ENCODE data around the gene TMOD4.
A peak's percentile ranks its signal among the peaks of the same experiment; 100 is the strongest.
"Not testable (repeated sequence)": the region's sequence is repeated elsewhere in the genome, so short reads cannot be mapped to it uniquely, and the experiment has no call there.

The TMOD4 gene

DNA sequence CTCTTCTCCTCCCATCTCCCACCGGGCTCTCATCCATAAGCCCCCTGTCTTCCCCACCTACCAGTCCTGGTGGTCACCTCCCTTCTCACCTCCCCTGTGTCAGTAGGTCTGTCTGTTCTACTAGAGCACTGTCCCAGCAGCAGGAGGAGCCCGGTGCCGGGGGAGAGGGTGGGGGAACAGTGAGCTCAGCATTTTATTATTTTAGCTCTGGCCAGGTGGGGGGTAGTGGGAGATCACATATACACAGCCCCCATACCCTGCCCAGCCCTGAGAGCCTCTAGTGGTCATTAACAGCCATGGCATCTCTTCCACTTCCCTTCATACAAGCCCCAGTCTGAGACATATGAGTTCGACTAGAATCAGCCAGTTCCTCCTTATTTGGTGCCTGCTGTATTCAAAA is at the start of gene TMOD4:
TSS of gene TMOD4 (minus strand) at position 119 of the 400 bp plus-strand sequence. CDS start 1,106 bp downstream, outside the sequence.
- no peak for DNase-seq

DNA sequence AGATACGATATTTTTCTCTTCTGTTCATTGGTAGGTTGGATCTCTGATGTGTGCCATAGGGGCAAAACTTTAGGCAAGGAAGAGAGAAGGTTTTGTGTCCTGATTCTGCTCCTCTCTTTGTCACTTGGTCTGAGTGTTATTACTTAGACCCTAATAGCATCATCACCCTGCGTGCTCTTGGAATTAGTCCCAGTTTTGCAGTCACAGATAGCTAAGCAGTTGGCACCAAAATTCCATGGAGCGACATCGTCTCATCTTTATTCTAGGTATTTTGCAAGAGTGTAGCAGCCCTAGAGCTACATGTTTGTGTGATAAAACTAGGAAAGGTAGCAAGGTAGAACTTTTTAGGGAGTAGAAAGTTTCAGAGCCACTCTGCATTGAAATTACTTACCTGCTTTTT is 46.3 kb upstream of the TMOD4 start:
- DNase-seq, result no peak

DNA sequence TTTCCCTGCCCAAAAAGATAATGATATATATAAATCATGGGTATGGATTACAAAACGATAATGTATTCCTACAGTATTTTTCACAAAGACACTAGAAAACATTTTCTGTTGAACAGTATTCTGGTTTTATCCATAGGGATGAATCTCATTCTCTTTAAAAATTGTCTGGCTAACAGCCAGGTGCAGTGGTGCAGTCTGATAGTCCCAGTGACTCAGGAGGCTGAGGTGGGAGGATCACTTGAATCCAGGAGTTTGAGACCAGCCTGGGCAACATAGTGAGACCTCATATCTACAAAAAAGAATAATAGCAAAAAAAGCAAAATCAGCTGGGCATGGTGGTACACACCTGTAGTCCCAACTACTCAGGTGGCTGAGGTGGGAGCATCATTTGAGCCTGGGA is 45.8 kb upstream of the TMOD4 start:
- no peak for DNase-seq

DNA sequence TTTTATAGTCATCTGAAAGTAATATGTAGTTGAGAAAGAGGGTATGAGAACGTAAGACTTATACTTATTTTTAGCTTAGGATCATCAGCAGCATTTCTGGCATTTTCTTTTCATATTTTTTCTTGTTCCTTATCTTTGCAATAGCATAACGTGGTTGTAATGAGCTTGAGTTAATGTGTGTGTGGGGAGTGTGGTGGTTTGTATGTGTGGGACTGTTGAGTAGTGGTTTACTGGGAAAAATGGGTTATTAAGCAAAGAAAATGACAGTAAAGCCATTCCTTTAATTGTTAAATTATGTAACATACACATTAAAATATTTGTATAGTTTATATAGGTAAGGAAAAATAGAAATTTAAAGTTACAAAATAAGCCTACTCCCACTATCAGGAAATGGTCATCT is 37.8 kb upstream of the TMOD4 start:
- no peak for DNase-seq

DNA sequence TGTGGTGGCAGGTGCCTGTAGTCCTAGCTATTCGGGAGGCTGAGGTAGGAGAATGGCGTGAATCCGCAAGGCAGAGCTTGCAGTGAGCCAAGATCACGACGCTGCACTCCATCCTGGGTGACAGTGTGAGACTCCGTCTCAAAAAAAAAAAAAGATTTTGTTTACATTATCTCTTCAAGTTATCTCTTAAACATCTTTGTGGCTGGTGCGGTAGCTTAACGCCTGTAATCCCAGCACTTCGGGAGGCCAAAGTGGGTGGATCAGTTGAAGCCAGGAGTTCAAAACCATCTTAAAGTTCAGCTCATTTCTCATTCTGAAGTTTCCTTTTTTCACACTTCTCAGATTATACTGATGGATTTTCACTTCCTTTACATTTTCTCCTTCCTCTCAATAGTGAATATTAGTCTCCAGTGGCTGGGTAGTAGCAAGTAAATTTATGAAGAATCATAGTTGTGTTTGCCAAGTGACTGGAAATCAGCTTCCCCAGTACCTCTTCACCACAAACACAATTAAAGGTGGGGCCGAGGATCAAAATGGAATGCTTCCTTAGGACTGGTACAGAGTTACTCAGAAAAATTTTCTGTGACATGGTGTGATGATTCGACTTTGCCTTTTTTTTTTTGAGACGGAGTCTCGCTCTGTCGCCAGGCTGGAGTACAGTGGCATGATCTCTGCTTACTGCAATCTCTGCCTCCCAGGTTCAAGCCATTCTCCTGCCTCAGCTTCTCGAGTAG is 36.4 kb upstream of the TMOD4 start:
- DNase-seq, result no peak

DNA sequence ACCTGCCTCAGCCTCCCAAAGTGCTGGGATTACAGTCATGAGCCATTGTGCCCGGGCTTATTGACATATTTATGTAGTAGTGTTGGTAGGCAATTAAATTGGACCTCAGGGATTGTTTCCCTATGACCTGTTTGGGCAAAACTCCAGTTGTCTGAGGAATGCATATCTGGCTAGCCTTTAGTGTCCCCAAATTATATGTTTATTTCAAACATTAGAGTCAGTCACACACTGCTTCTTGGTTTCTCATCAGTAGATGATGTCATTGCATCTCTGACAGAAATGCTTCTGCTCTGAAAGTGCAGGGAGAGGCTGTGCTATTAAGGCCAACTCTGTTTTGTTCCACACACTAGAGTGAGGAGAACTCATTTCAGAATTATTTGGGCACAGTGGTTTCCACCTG is 35.0 kb upstream of the TMOD4 start:
- DNase-seq, result no peak

DNA sequence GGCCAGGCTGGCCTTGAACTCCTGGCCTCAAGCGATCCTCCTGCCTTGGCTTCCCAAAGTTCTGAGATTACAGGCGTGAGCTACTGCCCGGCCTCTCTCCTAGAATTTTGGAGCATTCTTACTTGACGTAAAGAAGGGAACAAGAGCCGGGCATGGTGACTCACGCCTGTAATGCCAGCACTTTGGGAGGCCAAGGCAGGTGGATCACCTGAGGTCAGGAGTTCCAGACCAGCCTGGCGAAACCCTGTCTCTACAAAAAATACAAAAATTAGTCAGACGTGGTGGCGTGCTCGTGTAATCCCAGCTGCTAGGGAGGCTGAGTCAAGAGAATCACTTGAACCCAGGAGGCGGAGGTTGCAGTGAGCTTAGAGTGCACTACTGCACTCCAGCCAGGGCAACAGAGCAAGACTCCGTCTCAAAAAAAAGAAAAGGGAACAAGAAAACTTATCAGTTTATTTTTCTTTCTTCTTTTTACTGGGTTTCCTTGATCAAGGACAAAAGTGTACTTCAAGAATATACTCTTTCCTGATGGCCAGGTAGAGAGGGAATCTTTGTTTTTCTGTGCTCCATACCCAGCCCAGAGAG is 29.7 kb upstream of the TMOD4 start:
- DNase-seq, result not testable (repeated sequence)

DNA sequence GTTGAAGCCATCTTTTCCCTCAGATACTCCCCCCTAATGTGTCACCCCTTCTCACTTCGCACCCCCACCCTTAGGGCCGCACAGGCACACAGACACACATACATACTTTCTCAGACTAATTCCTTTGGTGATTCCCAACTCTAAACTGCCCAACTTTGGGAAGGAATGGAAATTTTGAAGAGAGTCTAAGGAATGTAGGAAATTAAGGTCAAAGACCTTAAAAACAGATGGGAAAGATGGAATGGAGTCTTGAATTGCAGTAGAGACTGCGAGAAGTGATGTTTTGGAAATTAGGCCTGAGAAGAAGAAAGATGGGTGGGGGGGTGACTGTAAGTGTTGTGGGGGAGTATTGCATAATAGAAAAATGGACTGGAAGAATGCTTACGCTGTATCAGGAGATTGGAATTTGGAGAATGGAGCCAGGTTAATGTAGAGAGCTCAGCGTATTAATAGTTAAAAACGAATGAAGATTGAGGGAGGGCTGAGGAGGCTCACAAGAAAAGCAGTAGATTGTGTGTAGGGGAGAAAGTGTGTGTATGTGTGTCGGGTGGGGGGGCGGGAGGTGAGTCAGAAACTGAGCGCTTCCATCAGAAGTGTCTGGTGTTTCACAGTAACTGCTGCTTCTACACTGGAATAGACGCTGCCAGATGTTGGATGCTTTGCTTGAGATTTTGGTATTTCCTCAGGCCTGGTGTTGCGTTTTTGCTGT is 24.2 kb upstream of the TMOD4 start:
- DNase-seq, result peak in 1 of 2 donors; percentile 27

DNA sequence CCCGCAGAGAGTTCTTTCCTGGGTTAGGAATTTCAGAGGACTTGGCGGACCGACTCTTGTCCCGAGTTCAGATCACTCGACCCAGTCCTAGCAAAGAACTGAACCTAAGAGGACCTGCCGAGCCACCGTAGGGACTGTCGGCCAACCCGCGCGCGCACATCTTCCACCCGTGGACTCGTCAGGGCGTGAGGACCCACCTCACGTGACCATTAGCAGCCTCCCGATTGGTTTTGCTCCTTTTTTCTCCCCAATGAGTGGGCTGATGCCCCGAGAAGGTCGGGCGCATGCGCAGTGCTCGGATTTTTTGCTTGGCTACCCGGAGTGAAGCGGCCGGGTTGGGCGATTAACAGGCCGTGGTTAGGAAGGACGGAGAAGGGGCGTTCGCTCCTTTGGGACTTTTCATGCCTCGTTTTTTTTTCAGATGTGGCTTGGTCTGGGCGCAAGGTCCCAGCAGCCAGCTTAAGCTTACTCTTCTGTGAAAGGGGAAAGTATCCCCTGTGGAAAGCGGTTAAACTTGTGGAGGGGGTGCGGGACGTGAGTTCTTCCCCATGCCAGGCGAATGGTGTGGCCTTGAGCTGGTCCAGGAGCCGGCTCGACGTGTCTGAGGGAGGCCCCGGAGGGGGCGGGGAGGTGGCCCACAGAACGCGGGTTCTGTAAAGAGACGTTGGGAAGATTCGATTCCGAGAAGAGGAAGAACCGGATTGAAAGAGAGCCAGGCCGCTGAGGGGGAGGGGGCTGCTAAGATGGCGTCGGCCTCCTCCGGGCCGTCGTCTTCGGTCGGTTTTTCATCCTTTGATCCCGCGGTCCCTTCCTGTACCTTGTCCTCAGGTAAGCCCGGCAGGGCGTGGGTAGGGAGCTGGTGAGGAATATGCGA is 22.7 kb upstream of the TMOD4 start, which contains the start of gene PIP5K1A:
TSS of gene PIP5K1A (plus strand) at position 299 of the 874 bp plus-strand sequence. CDS start at position 744, 445 bp downstream.
- DNase-seq, result peak; percentile 99

DNA sequence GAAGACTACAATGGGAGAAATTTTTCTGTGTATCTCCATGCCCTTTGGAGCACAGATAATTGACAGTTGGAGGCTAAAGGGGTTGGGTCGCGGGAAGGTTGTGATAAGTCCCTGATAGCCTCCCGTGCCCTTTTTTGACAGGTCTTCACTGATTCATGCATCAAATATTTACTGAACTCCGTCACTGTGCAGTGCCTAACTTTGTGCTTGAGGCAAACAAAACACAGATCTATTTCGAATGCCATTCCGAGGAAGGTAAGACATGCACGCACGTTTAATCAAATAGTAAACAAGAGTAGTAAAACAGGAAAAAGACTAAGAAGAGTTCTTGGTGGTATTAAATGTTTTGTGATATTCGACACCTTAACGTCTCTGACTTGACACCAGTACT is 22.1 kb upstream of the TMOD4 start:
- DNase-seq, result no peak

DNA sequence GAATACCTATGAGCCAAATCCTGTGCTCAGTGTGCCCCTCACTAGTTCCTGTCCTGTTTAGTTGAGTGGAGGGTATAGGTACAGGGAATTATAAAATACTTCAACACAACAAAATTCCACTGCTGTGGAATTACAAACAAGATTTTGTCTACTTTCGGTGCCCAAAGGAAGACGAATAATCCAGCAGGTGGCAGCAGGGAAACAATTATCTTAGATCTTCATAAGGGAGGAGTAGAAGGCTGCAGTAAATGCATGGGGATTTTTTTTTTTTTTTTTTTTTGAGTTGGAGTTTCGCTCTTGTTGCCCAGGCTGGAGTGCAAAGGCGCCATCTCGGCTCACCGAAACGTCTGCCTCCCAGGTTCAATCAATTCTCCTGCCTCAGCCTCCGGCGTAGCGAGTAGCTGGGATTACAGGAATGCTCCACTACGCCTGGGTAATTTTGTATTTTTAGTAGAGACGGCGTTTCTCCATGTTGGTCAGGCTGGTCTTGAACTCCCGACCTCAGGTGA is 20.6 kb upstream of the TMOD4 start:
- DNase-seq, result peak; percentile 55 to 75

DNA sequence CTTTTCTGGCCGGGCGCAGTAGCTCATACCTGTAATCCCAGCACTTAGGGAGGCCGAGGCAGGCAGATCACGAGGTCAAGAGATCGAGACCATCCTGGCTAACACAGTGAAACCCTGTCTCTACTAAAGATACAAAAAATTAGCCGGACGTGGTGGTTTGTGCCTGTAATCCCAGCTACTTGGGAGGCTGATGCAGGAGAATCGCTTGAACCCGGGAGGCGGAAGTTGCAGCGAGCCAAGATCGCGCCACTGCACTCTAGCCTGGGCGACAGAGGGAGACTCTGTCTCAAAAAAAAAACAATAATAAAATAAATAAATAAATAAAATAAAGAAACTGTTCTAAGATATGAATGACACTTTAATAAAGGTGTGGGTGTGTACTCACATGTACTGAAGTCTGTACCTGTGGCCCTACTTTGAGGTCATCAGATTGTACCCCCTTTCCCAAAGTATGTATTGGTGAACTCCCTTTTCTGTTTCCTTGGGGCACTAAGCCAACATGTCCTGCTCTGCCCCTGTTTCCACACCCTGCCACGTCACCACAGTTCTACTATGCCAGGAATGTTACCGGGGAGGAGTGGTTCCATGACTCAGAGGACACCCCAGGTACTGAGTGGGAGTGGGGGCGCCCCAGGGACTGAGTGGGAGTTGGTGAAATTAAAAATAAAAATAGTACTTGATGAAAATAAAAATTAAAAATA is 19.3 kb upstream of the TMOD4 start:
- not testable (repeated sequence) for DNase-seq

DNA sequence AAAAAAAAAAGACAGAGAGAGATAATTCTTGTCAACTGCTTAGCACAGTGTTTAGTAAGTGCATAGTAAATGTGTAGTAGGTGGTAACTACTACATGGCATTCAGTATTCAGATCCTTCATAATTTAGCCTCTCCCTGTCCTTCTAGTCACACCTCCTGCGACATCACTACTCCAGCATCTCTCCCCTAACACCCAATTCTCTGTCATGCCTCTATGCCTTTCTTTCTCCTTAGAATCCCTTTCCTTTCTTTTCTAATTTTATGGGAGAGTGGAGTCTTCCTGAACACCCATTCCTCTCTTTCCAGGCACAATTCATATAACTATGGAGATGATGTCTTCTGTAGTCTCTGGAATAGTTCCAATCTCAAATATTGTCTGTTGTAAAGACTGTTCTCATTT is 18.1 kb upstream of the TMOD4 start:
- DNase-seq, result no peak

DNA sequence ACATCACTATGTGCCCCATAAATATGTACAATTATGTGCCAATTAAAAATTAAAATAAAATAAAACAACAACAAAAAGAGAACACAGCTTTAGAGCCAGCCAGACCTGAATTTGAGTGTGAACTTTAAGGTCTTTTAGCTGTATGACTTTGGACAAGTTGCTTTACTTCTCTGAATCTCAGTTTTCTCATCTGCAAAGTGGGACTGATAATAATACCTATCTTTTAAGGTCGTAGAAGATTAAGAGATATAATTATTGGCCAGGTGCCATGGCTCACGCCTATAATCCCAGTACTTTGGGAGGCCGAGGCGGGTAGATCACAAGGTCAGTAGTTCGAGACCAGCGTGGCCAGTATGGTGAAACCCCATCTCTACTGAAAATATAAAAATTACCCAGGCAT is 17.5 kb upstream of the TMOD4 start:
- DNase-seq, result no peak

DNA sequence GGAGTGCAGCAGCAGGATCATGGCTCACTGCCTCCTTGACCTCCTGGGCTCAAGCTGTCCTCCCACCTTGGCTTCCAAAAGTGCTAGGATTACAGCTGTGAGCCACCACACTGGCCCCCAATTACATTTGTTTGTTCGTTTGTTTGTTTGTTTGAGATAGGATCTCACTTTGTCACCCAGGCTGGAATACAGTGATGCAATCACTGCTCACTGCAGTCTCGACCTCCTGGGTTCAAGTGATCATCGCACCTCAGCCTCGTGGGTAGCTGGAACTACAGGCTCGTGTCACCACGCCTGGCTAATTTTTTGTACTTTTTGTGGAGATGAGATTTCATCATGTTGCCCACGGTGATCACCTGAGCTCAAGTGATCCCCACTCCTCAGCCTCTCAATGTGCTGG is 16.3 kb upstream of the TMOD4 start:
- DNase-seq, result no peak

DNA sequence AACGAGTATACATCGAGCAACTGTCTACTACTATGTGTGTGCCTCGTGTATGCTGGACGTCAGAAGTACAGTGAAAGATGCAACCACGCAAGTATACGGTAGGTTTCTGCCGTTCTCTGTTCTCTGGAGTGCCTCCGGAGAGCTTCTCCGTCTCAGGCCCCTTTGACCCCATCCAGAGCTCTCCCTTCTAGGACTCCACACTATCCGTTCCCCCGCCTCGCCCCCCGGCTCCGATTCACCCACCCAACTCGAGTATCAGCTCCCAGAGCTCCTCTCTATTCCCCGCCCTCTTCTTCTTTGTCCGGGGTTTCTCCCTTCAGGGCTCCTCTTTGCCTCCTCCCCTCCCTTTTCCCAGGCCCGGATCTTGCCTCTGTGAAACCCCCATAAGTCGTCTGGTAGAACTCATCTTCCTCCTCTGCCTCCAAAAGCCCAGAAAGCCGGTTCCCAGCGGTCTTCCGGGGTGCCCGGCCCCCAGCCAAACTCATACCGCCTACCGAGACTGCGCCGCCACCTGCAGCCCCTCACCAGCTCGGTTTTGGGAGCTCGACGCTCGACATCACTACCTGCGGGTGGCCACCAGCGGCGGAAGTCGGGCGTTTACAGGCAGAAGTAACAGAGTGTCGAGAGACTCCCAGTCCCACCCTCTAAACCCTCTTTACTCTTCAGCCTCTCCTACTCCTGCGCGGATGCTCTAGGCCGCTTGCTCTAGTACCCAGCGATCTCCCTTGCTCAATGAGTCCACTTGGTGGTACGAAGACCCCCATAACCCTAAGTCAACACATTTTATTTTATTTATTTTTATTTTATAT is 14.1 kb upstream of the TMOD4 start, which contains the start of gene VPS72:
TSS of gene VPS72 (minus strand) at position 561 of the 809 bp plus-strand sequence. CDS start at position 485, 76 bp downstream.
- peak; percentile 85 to 88 for DNase-seq

DNA sequence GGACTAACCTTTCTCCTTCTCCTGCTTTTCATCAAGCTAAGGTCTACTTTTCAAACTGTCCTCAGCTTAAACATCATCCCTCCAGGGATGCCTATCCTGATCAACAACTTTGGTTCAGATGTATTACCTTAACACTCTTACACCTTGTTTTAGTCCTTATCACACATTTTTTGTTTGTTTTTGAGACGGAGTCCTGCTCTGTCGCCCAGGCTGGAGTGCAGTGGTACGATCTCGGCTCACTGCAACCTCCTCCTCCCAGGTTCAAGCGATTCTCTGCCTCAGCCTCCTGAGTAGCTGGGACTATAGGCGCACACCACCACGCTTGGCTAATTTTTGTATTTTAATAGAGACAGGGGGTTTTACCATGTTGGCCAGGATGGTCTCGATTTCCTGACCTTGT is 12.9 kb upstream of the TMOD4 start:
- DNase-seq, result not testable (repeated sequence)

DNA sequence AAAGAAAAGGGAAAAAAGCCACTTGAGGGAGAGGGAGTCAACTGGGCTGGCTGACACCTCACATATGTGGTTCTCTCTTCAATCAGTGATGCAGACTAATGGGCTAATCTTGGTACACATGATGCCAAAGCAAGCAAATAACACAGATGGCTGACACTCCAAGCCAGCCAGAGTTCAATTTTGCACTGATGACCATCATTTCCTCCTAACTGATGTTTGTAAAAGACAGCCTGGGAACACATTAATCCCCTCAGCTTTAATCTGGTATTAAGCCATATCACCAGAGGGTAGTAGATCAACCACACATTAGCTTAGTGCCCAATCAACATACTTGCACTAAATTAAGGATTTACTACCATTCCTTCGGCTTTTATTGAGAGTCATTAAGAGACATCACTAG is 11.4 kb upstream of the TMOD4 start:
- DNase-seq, result no peak

DNA sequence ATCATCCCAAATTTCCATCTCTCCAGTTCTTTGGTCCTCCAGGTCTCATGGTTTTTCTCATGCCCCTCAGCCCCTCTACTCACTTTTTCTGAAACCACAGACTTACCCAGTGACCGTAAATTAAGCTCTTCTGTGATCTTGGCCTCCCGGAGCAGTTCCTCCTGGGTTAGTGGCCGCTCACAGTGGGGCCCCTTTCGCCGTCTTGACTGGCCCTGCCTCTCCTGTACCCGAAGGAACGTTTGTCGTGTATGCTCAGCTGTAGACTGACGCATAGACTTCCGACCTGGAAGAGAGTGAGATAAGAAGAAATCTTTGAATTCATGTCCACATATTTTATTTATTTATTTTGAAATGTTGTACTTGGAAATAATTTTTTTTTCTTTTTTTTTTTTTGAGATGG is 8.4 kb upstream of the TMOD4 start:
- no peak for DNase-seq

DNA sequence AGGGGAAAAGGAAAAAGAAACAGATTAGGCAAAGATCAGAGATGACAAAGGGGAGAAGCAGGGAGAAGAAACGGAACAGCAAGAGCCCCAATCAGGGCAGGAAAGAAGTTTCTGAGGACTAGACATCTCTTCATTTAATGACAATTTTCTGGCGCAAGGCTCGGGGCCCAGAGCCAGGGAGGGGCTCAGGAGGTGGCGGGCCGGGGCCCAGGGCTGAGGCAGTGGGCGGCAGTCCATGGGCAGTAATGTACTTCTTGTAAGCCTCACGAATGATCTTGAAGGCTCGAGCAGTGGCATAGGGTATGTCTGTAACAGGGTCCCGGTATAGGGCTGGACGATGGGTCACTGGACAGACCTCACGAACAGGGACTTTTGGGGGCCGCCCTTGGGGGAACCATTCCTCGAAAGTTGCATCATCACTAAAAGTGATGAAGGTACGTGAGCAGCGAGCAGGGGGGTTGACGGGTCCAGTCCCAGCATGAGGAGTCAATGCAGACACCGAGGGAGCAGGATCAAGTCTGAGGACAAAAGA is 799 bp upstream of the TMOD4 start:
- no peak for DNase-seq

Measured in CD4-positive, alpha-beta T cell treated with Interleukin-4 for 1 hour (primary cell).